WTC11 (cell line): Measurements from ENCODE around the gene EVC2. TPM values are rescaled to one million over a fixed set of nuclear protein-coding genes. Genes with fewer than 3 reads are reported as not detected.

Experiments used
- ATAC-seq: fragments of 200-7000 bp; cut with Tn5 transposase; 2 replicates; pipeline ENCODE4 v1.10.0; 2021; ENCODE audit warnings: mild to moderate bottlenecking, moderate library complexity
- CTCF ChIA-PET: fragments of 300-600 bp; sonication (Branson Sonifier 250); formaldehyde crosslinking; loops from one replicate; lab custom pipeline; 2021; ENCODE audit warnings: antibody characterized with exemption; lab: Charles Lee
- POLR2A ChIA-PET: fragments of 350-600 bp; sonication (Branson Sonifier 250); formaldehyde crosslinking; loops from one replicate; lab custom pipeline; 2021; ENCODE audit warnings: antibody characterized with exemption; lab: Charles Lee
- DNase-seq: peaks from one replicate; pipeline ENCODE4 v3.0.0; 2021; ENCODE audit warnings: low spot score
- H3K27ac Mint-ChIP-seq: 2 replicates; pipeline ENCODE4 v1.8.0; 2021; ENCODE audit warnings: mixed read lengths
- H3K27me3 Mint-ChIP-seq: 2 replicates; pipeline ENCODE4 v1.8.0; 2021; ENCODE audit warnings: low read depth, mild to moderate bottlenecking, moderate library complexity, mixed read lengths
- H3K36me3 Mint-ChIP-seq: 2 replicates; pipeline ENCODE4 v1.8.0; 2021; ENCODE audit warnings: mixed read lengths
- H3K4me1 Mint-ChIP-seq: 2 replicates; pipeline ENCODE4 v1.8.0; 2022; ENCODE audit warnings: mixed read lengths
- H3K4me3 Mint-ChIP-seq: 2 replicates; pipeline ENCODE4 v1.8.0; 2021; ENCODE audit warnings: mild to moderate bottlenecking, moderate library complexity, mixed read lengths
- H3K9me3 Mint-ChIP-seq: 2 replicates; pipeline ENCODE4 v1.8.0; 2021; ENCODE audit warnings: mixed read lengths
- AR ChIP-seq: fragments of 250-450 bp; sonication (Bioruptor Pico); IDR thresholded peaks from 2 replicates; pipeline ENCODE4 v1.9.0; 2021; ENCODE audit warnings: mild to moderate bottlenecking
- CREM ChIP-seq: sonication (generic); formaldehyde crosslinking; IDR thresholded peaks from 2 replicates; pipeline ENCODE4 v1.8.1; 2022; ENCODE audit warnings: mild to moderate bottlenecking, missing genetic modification reagents, moderate library complexity
- ERG ChIP-seq: fragments of 250-450 bp; sonication (Bioruptor Pico); IDR thresholded peaks from 2 replicates; pipeline ENCODE4 v1.8.0; 2021; ENCODE audit warnings: mild to moderate bottlenecking
- ESRRA ChIP-seq: sonication (generic); formaldehyde crosslinking; IDR thresholded peaks from 2 replicates; pipeline ENCODE4 v1.8.1; 2022; ENCODE audit warnings: mild to moderate bottlenecking, missing genetic modification reagents, borderline replicate concordance
- JUN ChIP-seq: sonication (generic); formaldehyde crosslinking; IDR thresholded peaks from 2 replicates; pipeline ENCODE4 v1.8.0; 2023; ENCODE audit warnings: mild to moderate bottlenecking, missing genetic modification reagents
- KAT7 ChIP-seq: sonication (generic); formaldehyde crosslinking; IDR thresholded peaks from 2 replicates; pipeline ENCODE4 v1.8.1; 2023; ENCODE audit warnings: missing genetic modification reagents, mild to moderate bottlenecking, borderline replicate concordance
- MAX ChIP-seq: sonication (generic); formaldehyde crosslinking; IDR thresholded peaks from 2 replicates; pipeline ENCODE4 v1.8.0; 2022; ENCODE audit warnings: mild to moderate bottlenecking, missing genetic modification reagents
- MXD4 ChIP-seq: fragments of 250-450 bp; sonication (Bioruptor Pico); IDR thresholded peaks from 2 replicates; pipeline ENCODE4 v1.8.0; 2021; ENCODE audit warnings: mild to moderate bottlenecking, moderate library complexity, borderline replicate concordance
- NFATC4 ChIP-seq: fragments of 250-450 bp; sonication (Bioruptor Pico); IDR thresholded peaks from 2 replicates; pipeline ENCODE4 v1.9.0; 2021; ENCODE audit warnings: mild to moderate bottlenecking
- SOX15 ChIP-seq: fragments of 250-450 bp; sonication (Bioruptor Pico); IDR thresholded peaks from 2 replicates; pipeline ENCODE4 v1.9.0; 2021; ENCODE audit warnings: mild to moderate bottlenecking
- TEAD4 ChIP-seq: sonication (generic); formaldehyde crosslinking; IDR thresholded peaks from 2 replicates; pipeline ENCODE4 v1.8.0; 2022; ENCODE audit warnings: mild to moderate bottlenecking, missing genetic modification reagents
- USF2 ChIP-seq: sonication (generic); formaldehyde crosslinking; IDR thresholded peaks from 2 replicates; pipeline ENCODE4 v1.8.1; 2023; ENCODE audit warnings: mild to moderate bottlenecking, missing genetic modification reagents, moderate library complexity
- ZNF219 ChIP-seq: sonication (generic); formaldehyde crosslinking; IDR thresholded peaks from 2 replicates; pipeline ENCODE4 v1.8.0; 2023; ENCODE audit warnings: missing genetic modification reagents, mild to moderate bottlenecking, borderline replicate concordance
- ZNF263 ChIP-seq: sonication (generic); formaldehyde crosslinking; IDR thresholded peaks from 2 replicates; pipeline ENCODE4 v1.8.1; 2022; ENCODE audit warnings: low read depth, mild to moderate bottlenecking, moderate library complexity, missing genetic modification reagents
- ZNF423 ChIP-seq: fragments of 250-450 bp; sonication (Bioruptor Pico); IDR thresholded peaks from 2 replicates; pipeline ENCODE4 v2.1.2; 2022; ENCODE audit warnings: mild to moderate bottlenecking, moderate library complexity
- total RNA-seq: library from RNA; stranded (reverse); gene quantifications from 3 replicates; pipeline ENCODE4 v1.2.3, GENCODE V29; 2021
- TF ChIP-seq, protein P1 (sequence below): fragments of 200-600 bp; IDR thresholded peaks from 2 replicates; pipeline ENCODE4 v1.8.0; 2022; ENCODE audit warnings: antibody characterized with exemption
- TF ChIP-seq, protein P2 (sequence below): sonication (generic); formaldehyde crosslinking; conservative IDR thresholded peaks from 2 replicates; pipeline ENCODE4 v1.8.1; 2023; ENCODE audit warnings: mild to moderate bottlenecking, low read depth, missing genetic modification reagents, moderate library complexity
- TF ChIP-seq, protein P3 (sequence below): fragments of 250-450 bp; sonication (Bioruptor Pico); IDR thresholded peaks from 2 replicates; pipeline ENCODE4 v2.1.2; 2022; ENCODE audit warnings: mild to moderate bottlenecking, moderate library complexity

EVC2 gene
- total RNA-seq, 1 experiment from 2014 or later: 4.8 TPM

- TF ChIP-seq, protein P1, sequence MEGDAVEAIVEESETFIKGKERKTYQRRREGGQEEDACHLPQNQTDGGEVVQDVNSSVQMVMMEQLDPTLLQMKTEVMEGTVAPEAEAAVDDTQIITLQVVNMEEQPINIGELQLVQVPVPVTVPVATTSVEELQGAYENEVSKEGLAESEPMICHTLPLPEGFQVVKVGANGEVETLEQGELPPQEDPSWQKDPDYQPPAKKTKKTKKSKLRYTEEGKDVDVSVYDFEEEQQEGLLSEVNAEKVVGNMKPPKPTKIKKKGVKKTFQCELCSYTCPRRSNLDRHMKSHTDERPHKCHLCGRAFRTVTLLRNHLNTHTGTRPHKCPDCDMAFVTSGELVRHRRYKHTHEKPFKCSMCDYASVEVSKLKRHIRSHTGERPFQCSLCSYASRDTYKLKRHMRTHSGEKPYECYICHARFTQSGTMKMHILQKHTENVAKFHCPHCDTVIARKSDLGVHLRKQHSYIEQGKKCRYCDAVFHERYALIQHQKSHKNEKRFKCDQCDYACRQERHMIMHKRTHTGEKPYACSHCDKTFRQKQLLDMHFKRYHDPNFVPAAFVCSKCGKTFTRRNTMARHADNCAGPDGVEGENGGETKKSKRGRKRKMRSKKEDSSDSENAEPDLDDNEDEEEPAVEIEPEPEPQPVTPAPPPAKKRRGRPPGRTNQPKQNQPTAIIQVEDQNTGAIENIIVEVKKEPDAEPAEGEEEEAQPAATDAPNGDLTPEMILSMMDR: no peak
- TF ChIP-seq ESRRA (CRISPR knock-in tag) (no peak), TEAD4 (CRISPR knock-in tag) (no peak), MXD4 (CRISPR knock-in tag) (no peak)
Observed at GRCh38 chr4:5757954-5758353, 49.6 kb upstream of the EVC2 start (continued).

GRCh38 chr4:5757536-5757935, 49.2 kb upstream of the EVC2 start:
- no peaks in the 10 kb centered on the region for H3K27me3 Mint-ChIP-seq
- peaks cover 37% of the 10 kb centered on the region for H3K4me1 Mint-ChIP-seq
- POLR2A ChIA-PET: no interaction called here
- peaks cover 16% of the 10 kb centered on the region for H3K36me3 Mint-ChIP-seq
- TF ChIP-seq ZNF423 (CRISPR knock-in tag) (no peak), ZNF263 (CRISPR knock-in tag) (no peak), ERG (CRISPR knock-in tag) (no peak), SOX15 (no peak), KAT7 (CRISPR knock-in tag) (no peak), JUN (CRISPR knock-in tag) (no peak), CREM (CRISPR knock-in tag) (no peak), MAX (no peak), AR (CRISPR knock-in tag) (no peak), ZNF219 (CRISPR knock-in tag) (no peak), NFATC4 (CRISPR knock-in tag) (no peak), USF2 (CRISPR knock-in tag) (no peak)
- TF ChIP-seq, protein P2, sequence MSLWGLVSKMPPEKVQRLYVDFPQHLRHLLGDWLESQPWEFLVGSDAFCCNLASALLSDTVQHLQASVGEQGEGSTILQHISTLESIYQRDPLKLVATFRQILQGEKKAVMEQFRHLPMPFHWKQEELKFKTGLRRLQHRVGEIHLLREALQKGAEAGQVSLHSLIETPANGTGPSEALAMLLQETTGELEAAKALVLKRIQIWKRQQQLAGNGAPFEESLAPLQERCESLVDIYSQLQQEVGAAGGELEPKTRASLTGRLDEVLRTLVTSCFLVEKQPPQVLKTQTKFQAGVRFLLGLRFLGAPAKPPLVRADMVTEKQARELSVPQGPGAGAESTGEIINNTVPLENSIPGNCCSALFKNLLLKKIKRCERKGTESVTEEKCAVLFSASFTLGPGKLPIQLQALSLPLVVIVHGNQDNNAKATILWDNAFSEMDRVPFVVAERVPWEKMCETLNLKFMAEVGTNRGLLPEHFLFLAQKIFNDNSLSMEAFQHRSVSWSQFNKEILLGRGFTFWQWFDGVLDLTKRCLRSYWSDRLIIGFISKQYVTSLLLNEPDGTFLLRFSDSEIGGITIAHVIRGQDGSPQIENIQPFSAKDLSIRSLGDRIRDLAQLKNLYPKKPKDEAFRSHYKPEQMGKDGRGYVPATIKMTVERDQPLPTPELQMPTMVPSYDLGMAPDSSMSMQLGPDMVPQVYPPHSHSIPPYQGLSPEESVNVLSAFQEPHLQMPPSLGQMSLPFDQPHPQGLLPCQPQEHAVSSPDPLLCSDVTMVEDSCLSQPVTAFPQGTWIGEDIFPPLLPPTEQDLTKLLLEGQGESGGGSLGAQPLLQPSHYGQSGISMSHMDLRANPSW: no peak
- TF ChIP-seq, protein P1: no peak
- TF ChIP-seq, protein P3, sequence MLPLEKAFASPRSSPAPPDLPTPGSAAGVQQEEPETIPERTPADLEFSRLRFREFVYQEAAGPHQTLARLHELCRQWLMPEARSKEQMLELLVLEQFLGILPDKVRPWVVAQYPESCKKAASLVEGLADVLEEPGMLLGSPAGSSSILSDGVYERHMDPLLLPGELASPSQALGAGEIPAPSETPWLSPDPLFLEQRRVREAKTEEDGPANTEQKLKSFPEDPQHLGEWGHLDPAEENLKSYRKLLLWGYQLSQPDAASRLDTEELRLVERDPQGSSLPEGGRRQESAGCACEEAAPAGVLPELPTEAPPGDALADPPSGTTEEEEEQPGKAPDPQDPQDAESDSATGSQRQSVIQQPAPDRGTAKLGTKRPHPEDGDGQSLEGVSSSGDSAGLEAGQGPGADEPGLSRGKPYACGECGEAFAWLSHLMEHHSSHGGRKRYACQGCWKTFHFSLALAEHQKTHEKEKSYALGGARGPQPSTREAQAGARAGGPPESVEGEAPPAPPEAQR (CRISPR knock-in tag): no peak
- no peaks in the 10 kb centered on the region for H3K9me3 Mint-ChIP-seq
- CTCF ChIA-PET: interaction anchor here (0.5 kb wide), 1 partner anchor 29 kb away, joined by 4 read pairs; no protein-coding TSS in a partner anchor
- ATAC-seq: no peak
- no peak overlapping the region for H3K4me3 Mint-ChIP-seq
- no peak for DNase-seq
- H3K27ac Mint-ChIP-seq: no peak overlapping the region
